Mucosa of stomach (tissue), 1 donor: ENCODE results near the gene PNPLA1.

Experiments used
- H3K27me3 ChIP-seq: one replicate; pipeline ENCODE4 v1.7.0; 2013; ENCODE audit warnings: mild to moderate bottlenecking, low read length; ENCODE audit not compliant: control insufficient read depth, insufficient read depth
- H3K36me3 ChIP-seq: one replicate; pipeline ENCODE4 v1.7.0; 2013; ENCODE audit warnings: low read length; ENCODE audit not compliant: control insufficient read depth, insufficient read depth
- H3K4me1 ChIP-seq: one replicate; pipeline ENCODE4 v1.7.0; 2013; ENCODE audit warnings: mild to moderate bottlenecking, low read length; ENCODE audit not compliant: control insufficient read depth, insufficient read depth
- H3K4me3 ChIP-seq: one replicate; pipeline ENCODE4 v1.7.0; 2013; ENCODE audit warnings: low read length
- H3K9ac ChIP-seq: one replicate; pipeline ENCODE4 v1.7.0; 2013; ENCODE audit warnings: mild to moderate bottlenecking, low read length, moderate library complexity
- H3K9me3 ChIP-seq: one replicate; pipeline ENCODE4 v1.7.0; 2013; ENCODE audit warnings: mild to moderate bottlenecking, low read length, moderate library complexity; ENCODE audit not compliant: control insufficient read depth
- donor health status: Pancreatic carcinoma.

The PNPLA1 gene

GRCh38 chr6:36269834-36270705, at the start of gene PNPLA1:
Gene PNPLA1, plus strand, starts transcription at chr6:36270060. Its CDS starts 400 bp downstream, at chr6:36270460.
- H3K36me3 ChIP-seq: no peaks in the 10 kb centered on the region
- no peak within 1 kb of the TSS for H3K9ac ChIP-seq
- no peaks in the 10 kb centered on the region for H3K9me3 ChIP-seq
- no peak within 1 kb of the TSS for H3K4me3 ChIP-seq
- peaks cover 11% of the 10 kb centered on the region for H3K4me1 ChIP-seq
- H3K27me3 ChIP-seq: peaks cover 9% of the 10 kb centered on the region

- Histone ChIP-seq H3K9ac (no peak overlapping the region), H3K36me3 (peaks cover 6% of the 10 kb centered on the region), H3K9me3 (no peaks in the 10 kb centered on the region), H3K4me3 (no peak overlapping the region), H3K27me3 (no peaks in the 10 kb centered on the region), H3K4me1 (no peaks in the 10 kb centered on the region)
Observed at GRCh38 chr6:36220226-36220625, 49.6 kb upstream of the PNPLA1 start.

- H3K27me3 ChIP-seq: no peaks in the 10 kb centered on the region
- H3K36me3 ChIP-seq: peaks cover 6% of the 10 kb centered on the region
- H3K9me3 ChIP-seq: no peaks in the 10 kb centered on the region
- no peaks in the 10 kb centered on the region for H3K4me1 ChIP-seq
- H3K4me3 ChIP-seq: no peak overlapping the region
- no peak overlapping the region for H3K9ac ChIP-seq
Observed at GRCh38 chr6:36221674-36222073, 48.2 kb upstream of the PNPLA1 start.

- H3K4me3 ChIP-seq: no peak overlapping the region
- H3K36me3 ChIP-seq: peaks cover 6% of the 10 kb centered on the region
- no peaks in the 10 kb centered on the region for H3K9me3 ChIP-seq
- H3K4me1 ChIP-seq: peaks cover 8% of the 10 kb centered on the region
- no peaks in the 10 kb centered on the region for H3K27me3 ChIP-seq
- H3K9ac ChIP-seq: no peak overlapping the region
Observed at GRCh38 chr6:36222924-36223323, 46.9 kb upstream of the PNPLA1 start.

- H3K27me3 ChIP-seq: no peaks in the 10 kb centered on the region
Observed at GRCh38 chr6:36223706-36224105, 46.2 kb upstream of the PNPLA1 start.

GRCh38 chr6:36224918-36225461, 44.9 kb upstream of the PNPLA1 start:
- H3K4me1 ChIP-seq: peaks cover 10% of the 10 kb centered on the region
- H3K9me3 ChIP-seq: no peaks in the 10 kb centered on the region
- H3K36me3 ChIP-seq: peaks cover 11% of the 10 kb centered on the region
- H3K4me3 ChIP-seq: no peak overlapping the region
- no peak overlapping the region for H3K9ac ChIP-seq
- H3K27me3 ChIP-seq: no peaks in the 10 kb centered on the region

More at GRCh38 chr6:36223706-36224105, 46.2 kb upstream of the PNPLA1 start:
- H3K9me3 ChIP-seq: no peaks in the 10 kb centered on the region
- H3K9ac ChIP-seq: no peak overlapping the region
- peaks cover 10% of the 10 kb centered on the region for H3K36me3 ChIP-seq
- peaks cover 10% of the 10 kb centered on the region for H3K4me1 ChIP-seq
- no peak overlapping the region for H3K4me3 ChIP-seq

GRCh38 chr6:36226438-36227047, 43.3 kb upstream of the PNPLA1 start:
- H3K9ac ChIP-seq: no peak overlapping the region
- no peaks in the 10 kb centered on the region for H3K27me3 ChIP-seq
- no peak overlapping the region for H3K4me3 ChIP-seq
- H3K4me1 ChIP-seq: peaks cover 10% of the 10 kb centered on the region
- peaks cover 11% of the 10 kb centered on the region for H3K36me3 ChIP-seq
- H3K9me3 ChIP-seq: no peaks in the 10 kb centered on the region

- Histone ChIP-seq H3K9me3 (no peaks in the 10 kb centered on the region), H3K36me3 (peaks cover 11% of the 10 kb centered on the region), H3K4me1 (peaks cover 10% of the 10 kb centered on the region), H3K9ac (peak overlapping the region; percentile 5), H3K27me3 (no peaks in the 10 kb centered on the region), H3K4me3 (no peak overlapping the region)
Observed at GRCh38 chr6:36227379-36228228, 42.3 kb upstream of the PNPLA1 start.

- Histone ChIP-seq H3K9me3 (no peaks in the 10 kb centered on the region), H3K9ac (no peak overlapping the region), H3K4me3 (no peak overlapping the region), H3K36me3 (peaks cover 11% of the 10 kb centered on the region), H3K4me1 (peaks cover 10% of the 10 kb centered on the region), H3K27me3 (no peaks in the 10 kb centered on the region)
Observed at GRCh38 chr6:36229223-36229622, 40.6 kb upstream of the PNPLA1 start.

- Histone ChIP-seq H3K9me3 (no peaks in the 10 kb centered on the region), H3K27me3 (no peaks in the 10 kb centered on the region), H3K36me3 (peaks cover 11% of the 10 kb centered on the region), H3K4me3 (no peak overlapping the region), H3K9ac (no peak overlapping the region), H3K4me1 (peaks cover 10% of the 10 kb centered on the region)
Observed at GRCh38 chr6:36230371-36230770, 39.5 kb upstream of the PNPLA1 start.

- no peak overlapping the region for H3K9ac ChIP-seq
- H3K27me3 ChIP-seq: no peaks in the 10 kb centered on the region
Observed at GRCh38 chr6:36232172-36232571, 37.7 kb upstream of the PNPLA1 start.

More at GRCh38 chr6:36232172-36232571, 37.7 kb upstream of the PNPLA1 start:
- Histone ChIP-seq H3K36me3 (peaks cover 11% of the 10 kb centered on the region), H3K4me3 (no peak overlapping the region), H3K4me1 (peaks cover 10% of the 10 kb centered on the region), H3K9me3 (no peaks in the 10 kb centered on the region)
